ENCODE data around the gene HOMER1. TPM values are rescaled to one million over a fixed set of nuclear protein-coding genes. Genes with fewer than 3 reads are reported as not detected.

HOMER1 gene
- total RNA-seq, 2 donors from 2014 or later, result 42.4 to 43.3 TPM

GRCh38 chr5:79547429-79547822, 33.5 kb upstream of the HOMER1 start:
- DNase-seq, result peak; percentile 56
- Mint-ChIP-seq H3K9me3 (no peaks in the 10 kb centered on the region), H3K4me1 (peaks cover 13% of the 10 kb centered on the region), H3K27ac (peak overlapping the region; percentile 40), H3K36me3 (ENCODE audit: low read depth) (no peaks in the 10 kb centered on the region), H3K27me3 (ENCODE audit: insufficient read depth) (no peaks in the 10 kb centered on the region), H3K4me3 (no peak overlapping the region)
- H3K9ac ChIP-seq (ENCODE audit: extremely low read depth, low read length, poor library complexity, severe bottlenecking), result no peak overlapping the region
- H3K4me1 ChIP-seq (ENCODE audit: control insufficient read depth, insufficient read depth, low read length), result no peaks in the 10 kb centered on the region
- no peaks in the 10 kb centered on the region for H3K9me3 ChIP-seq (ENCODE audit: control insufficient read depth, low read length)
- no peak for TF ChIP-seq CTCF (conservative IDR thresholded peaks at IDR 0.05)
- H3K36me3 ChIP-seq (ENCODE audit: control insufficient read depth, insufficient read depth, low read length), result no peaks in the 10 kb centered on the region
- no peak overlapping the region for H3K27ac ChIP-seq (ENCODE audit: low read depth, low read length)
- H3K27me3 ChIP-seq (ENCODE audit: control insufficient read depth, insufficient read depth, low read length, poor library complexity, severe bottlenecking), result no peaks in the 10 kb centered on the region
- no peak overlapping the region for H3K4me3 ChIP-seq (ENCODE audit: low read length)
- 84 to 88% methylated on average over 3 of the region's 3 CpGs for WGBS, 2 experiments (ENCODE audit: insufficient coverage in 1 of 2, insufficient read length in 1 of 2)

DNA sequence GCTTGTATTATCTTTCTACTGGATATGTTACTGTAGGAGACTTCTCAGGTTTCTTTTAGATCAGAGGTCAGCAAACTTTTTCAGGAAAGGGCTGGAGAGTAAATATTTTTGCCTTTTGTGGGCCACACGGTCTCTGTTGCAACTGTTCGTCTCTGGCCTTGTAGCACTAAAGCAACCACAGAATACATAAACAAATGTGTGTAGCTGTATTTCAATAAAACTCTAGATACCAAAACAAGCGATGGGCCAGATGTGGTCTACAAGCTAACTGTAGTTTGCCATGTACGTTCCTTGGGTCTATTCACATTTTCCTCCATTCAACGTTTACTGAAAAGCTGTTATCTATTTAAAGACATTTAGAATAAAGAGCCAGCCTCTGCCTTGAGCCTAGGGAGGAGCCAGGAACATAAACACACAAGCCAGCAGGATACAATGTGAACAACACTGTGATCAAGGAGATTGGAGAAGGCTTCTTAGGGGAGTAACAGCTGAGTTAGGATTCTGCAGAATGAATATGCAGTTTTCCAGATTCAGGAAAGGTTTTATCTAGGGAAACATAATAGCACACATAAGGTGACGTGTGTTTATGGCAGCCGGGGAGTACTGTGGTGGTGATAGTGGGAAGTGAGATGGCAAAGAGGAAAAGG, 33.0 kb upstream of the HOMER1 start:
- Mint-ChIP-seq H3K4me3 (no peak overlapping the region), H3K27ac (peak overlapping the region; percentile 40), H3K27me3 (ENCODE audit: insufficient read depth) (no peaks in the 10 kb centered on the region), H3K9me3 (no peaks in the 10 kb centered on the region), H3K36me3 (ENCODE audit: low read depth) (no peaks in the 10 kb centered on the region), H3K4me1 (peaks cover 13% of the 10 kb centered on the region)
- no peak overlapping the region for H3K4me3 ChIP-seq (ENCODE audit: low read length)
- no peaks in the 10 kb centered on the region for H3K36me3 ChIP-seq (ENCODE audit: control insufficient read depth, insufficient read depth, low read length)
- no peaks in the 10 kb centered on the region for H3K27me3 ChIP-seq (ENCODE audit: control insufficient read depth, insufficient read depth, low read length, poor library complexity, severe bottlenecking)
- no peak overlapping the region for H3K9ac ChIP-seq (ENCODE audit: extremely low read depth, low read length, poor library complexity, severe bottlenecking)
- no peak overlapping the region for H3K27ac ChIP-seq (ENCODE audit: low read depth, low read length)
- 88 to 100% methylated on average over 4 to 7 of the region's 7 CpGs for WGBS, 2 experiments (ENCODE audit: insufficient coverage in 1 of 2, insufficient read length in 1 of 2)
- no peak for DNase-seq
- H3K4me1 ChIP-seq (ENCODE audit: control insufficient read depth, insufficient read depth, low read length), result no peaks in the 10 kb centered on the region
- no peaks in the 10 kb centered on the region for H3K9me3 ChIP-seq (ENCODE audit: control insufficient read depth, low read length)
- TF ChIP-seq CTCF (conservative IDR thresholded peaks at IDR 0.05), result no peak

GRCh38 chr5:79544131-79544530, 30.2 kb upstream of the HOMER1 start:
- Mint-ChIP-seq H3K4me3 (no peak overlapping the region), H3K4me1 (peaks cover 13% of the 10 kb centered on the region), H3K9me3 (no peaks in the 10 kb centered on the region), H3K36me3 (ENCODE audit: low read depth) (no peaks in the 10 kb centered on the region), H3K27ac (no peak overlapping the region), H3K27me3 (ENCODE audit: insufficient read depth) (no peaks in the 10 kb centered on the region)
- Histone ChIP-seq H3K4me3 (ENCODE audit: low read length) (no peak overlapping the region), H3K27me3 (ENCODE audit: control insufficient read depth, insufficient read depth, low read length, poor library complexity, severe bottlenecking) (no peaks in the 10 kb centered on the region), H3K4me1 (ENCODE audit: control insufficient read depth, insufficient read depth, low read length) (no peaks in the 10 kb centered on the region), H3K9ac (ENCODE audit: extremely low read depth, low read length, poor library complexity, severe bottlenecking) (no peak overlapping the region), H3K27ac (ENCODE audit: low read depth, low read length) (no peak overlapping the region), H3K9me3 (ENCODE audit: control insufficient read depth, low read length) (no peaks in the 10 kb centered on the region), H3K36me3 (ENCODE audit: control insufficient read depth, insufficient read depth, low read length) (no peaks in the 10 kb centered on the region)
- WGBS, 2 experiments (ENCODE audit: insufficient coverage in 1 of 2, insufficient read length in 1 of 2), result 92 to 100% methylated on average over 5 of the region's 5 CpGs
- no peak for DNase-seq
- no peak for TF ChIP-seq CTCF (conservative IDR thresholded peaks at IDR 0.05)
